HCT116 (cell line): ENCODE data around the gene ANGPT4. TPM values are rescaled to one million over a fixed set of nuclear protein-coding genes. Genes with fewer than 3 reads are reported as not detected.
A peak's percentile ranks its signal among the peaks of the same experiment; 100 is the strongest.

Experiments
- ATAC-seq: fragments of 200-7000 bp; cut with Tn5 transposase; 2 replicates; pipeline ENCODE4 v1.9.1; 2020; ENCODE audit warnings: mild to moderate bottlenecking, moderate library complexity
- BruUV-seq: library from RNA; stranded (reverse); fragments of 400-500 nt; replicated peaks from 2 replicates; lab custom pipeline; 2021; lab: Mats Ljungman, UMichigan
- CTCF ChIA-PET: fragments of 300-600 bp; sonication (Branson Sonifier 250); formaldehyde crosslinking; loops from one replicate; lab custom pipeline; 2021; ENCODE audit warnings: antibody characterized with exemption; lab: Charles Lee
- POLR2A ChIA-PET: fragments of 300-600, 350-600 bp; sonication (Branson Sonifier 250); formaldehyde crosslinking; loops from one replicate; lab custom pipeline; 2021; ENCODE audit warnings: antibody characterized with exemption; lab: Charles Lee
- RAD21 ChIA-PET, 2 experiments: fragments of 300-600 bp; sonication (Branson Sonifier 250); formaldehyde crosslinking; loops; one replicate each; lab custom pipeline; 2023; ENCODE audit warnings: low total read pairs in 2 of 2; ENCODE audit not compliant: uncharacterized antibody in 2 of 2, unreplicated experiment in 2 of 2, low non-redundant PET in 1 of 2; lab: Charles Lee
- DNase-seq: peaks from one replicate; pipeline ENCODE4 v3.0.0-alpha.2; 2010; ENCODE audit warnings: low read depth, low spot score
- H2AFZ ChIP-seq: fragments of 200-600 bp; shearing (Covaris generic), sonication (generic); 2 replicates; pipeline ENCODE4 v1.6.1; 2017; ENCODE audit warnings: low read depth, mixed run types, mixed read lengths, antibody characterized with exemption, low read length; ENCODE audit not compliant: poor library complexity, severe bottlenecking
- H3K27ac ChIP-seq: 2 replicates; pipeline ENCODE4 v1.5.1; 2012; ENCODE audit warnings: low read depth, low read length
- H3K27me3 ChIP-seq: fragments of 200-600 bp; sonication (generic); 2 replicates; pipeline ENCODE4 v1.6.1; 2016; ENCODE audit warnings: mixed run types, low read length, mixed read lengths; ENCODE audit not compliant: insufficient read depth
- H3K36me3 ChIP-seq, 2 experiments: fragments of 200-500 bp in 1 of 2; fragments of 200-600 bp in 1 of 2; sonication (Bioruptor generic) in 1 of 2; sonication (generic) in 1 of 2; 2 replicates each; pipeline versions ENCODE4 v1.5.1 to v1.6.1; 2014 to 2016; ENCODE audit warnings: low read length in 2 of 2, inconsistent platforms in 1 of 2, mixed read lengths in 1 of 2, mixed run types in 1 of 2; ENCODE audit not compliant: insufficient read depth in 2 of 2, control insufficient read depth in 1 of 2
- H3K4me1 ChIP-seq, 2 experiments: fragments of 200-600 bp in 1 of 2; sonication (generic) in 1 of 2; 2 replicates each; pipeline versions ENCODE4 v1.5.1 to v1.6.1; 2012 to 2017; ENCODE audit warnings: low read length in 2 of 2, inconsistent platforms in 1 of 2, mild to moderate bottlenecking in 1 of 2, mixed read lengths in 1 of 2, mixed run types in 1 of 2, moderate library complexity in 1 of 2; ENCODE audit not compliant: insufficient read depth in 2 of 2, control insufficient read depth in 1 of 2
- H3K4me2 ChIP-seq: fragments of 200-600 bp; sonication (generic); 2 replicates; pipeline ENCODE4 v1.6.1; 2017; ENCODE audit warnings: mixed run types, low read length, mixed read lengths
- H3K4me3 ChIP-seq, 2 experiments: fragments of 200-600 bp in 1 of 2; sonication (generic) in 1 of 2; replicated peaks in 1 of 2; 2 replicates each; pipeline ENCODE4 v1.5.1; 2011 to 2016; ENCODE audit warnings: low read length in 2 of 2, control low read depth in 1 of 2, low read depth in 1 of 2, mild to moderate bottlenecking in 1 of 2, mixed read lengths in 1 of 2, mixed run types in 1 of 2
- H3K79me2 ChIP-seq: fragments of 200-600 bp; sonication (generic); 2 replicates; pipeline ENCODE4 v1.6.1; 2017; ENCODE audit warnings: mild to moderate bottlenecking, mixed run types, low read length, moderate library complexity, mixed read lengths; ENCODE audit not compliant: insufficient read depth
- H3K9ac ChIP-seq: fragments of 200-600 bp; sonication (generic); 2 replicates; pipeline ENCODE4 v1.6.1; 2016; ENCODE audit warnings: low read length, mixed read lengths
- H3K9me2 ChIP-seq: fragments of 200-600 bp; sonication (generic), shearing (Covaris generic); 2 replicates; pipeline ENCODE4 v1.6.1; 2017; ENCODE audit warnings: mixed run types, mild to moderate bottlenecking, moderate library complexity; ENCODE audit not compliant: insufficient read depth
- H3K9me3 ChIP-seq, 2 experiments: fragments of 200-500 bp in 1 of 2; fragments of 200-600 bp in 1 of 2; sonication (Bioruptor generic) in 1 of 2; sonication (generic) in 1 of 2; 2 replicates each; pipeline ENCODE4 v1.6.1; 2014 to 2017; ENCODE audit warnings: low read length in 2 of 2, mixed read lengths in 2 of 2, inconsistent platforms in 1 of 2, low read depth in 1 of 2, mild to moderate bottlenecking in 1 of 2, mixed run types in 1 of 2, moderate library complexity in 1 of 2; ENCODE audit not compliant: control insufficient read depth in 1 of 2, insufficient read depth in 1 of 2
- H4K20me1 ChIP-seq: fragments of 200-600 bp; sonication (generic), shearing (Covaris generic); 2 replicates; pipeline ENCODE4 v1.6.1; 2017; ENCODE audit warnings: mixed run types, mild to moderate bottlenecking, moderate library complexity; ENCODE audit not compliant: insufficient read depth
- CEBPB ChIP-seq: IDR thresholded peaks from 2 replicates; pipeline ENCODE4 v1.6.1; 2012; ENCODE audit warnings: low read depth
- EGR1 ChIP-seq: IDR thresholded peaks from 2 replicates; pipeline ENCODE4 v1.6.1; 2012; ENCODE audit warnings: low read depth
- ELF1 ChIP-seq: IDR thresholded peaks from 2 replicates; pipeline ENCODE4 v1.6.1; 2012; ENCODE audit warnings: low read depth, borderline replicate concordance
- EZH2 ChIP-seq: fragments of 200-600 bp; sonication (generic); IDR thresholded peaks from 2 replicates; pipeline ENCODE4 v1.6.1; 2017; ENCODE audit warnings: antibody characterized with exemption, mixed run types
- EZH2phosphoT487 ChIP-seq: fragments of 200-600 bp; IDR thresholded peaks from 2 replicates; pipeline ENCODE4 v1.6.1; 2018; ENCODE audit warnings: antibody characterized with exemption, borderline replicate concordance
- FOSL1 ChIP-seq: IDR thresholded peaks from 2 replicates; pipeline ENCODE4 v1.6.1; 2012; ENCODE audit warnings: low read depth
- MAX ChIP-seq: IDR thresholded peaks from 2 replicates; pipeline ENCODE4 v1.6.1; 2012
- RAD21 ChIP-seq: IDR thresholded peaks from 2 replicates; pipeline ENCODE4 v1.6.1; 2012; ENCODE audit warnings: low read depth, mild to moderate bottlenecking
- SP1 ChIP-seq: IDR thresholded peaks from 2 replicates; pipeline ENCODE4 v1.6.1; 2012; ENCODE audit warnings: low read depth
- SRF ChIP-seq: IDR thresholded peaks from 2 replicates; pipeline ENCODE4 v1.6.1; 2012; ENCODE audit warnings: low read depth
- TCF7L2 ChIP-seq: IDR thresholded peaks from 2 replicates; pipeline ENCODE4 v1.7.0; 2011; ENCODE audit warnings: borderline replicate concordance, inconsistent platforms; ENCODE audit not compliant: insufficient read depth, insufficient read length; ENCODE audit errors: extremely low read depth
- YY1 ChIP-seq: IDR thresholded peaks from 2 replicates; pipeline ENCODE4 v1.6.1; 2011; ENCODE audit warnings: low read length, low read depth, moderate library complexity, mild to moderate bottlenecking; ENCODE audit not compliant: insufficient replicate concordance; ENCODE audit errors: extremely low read depth
- ZFX ChIP-seq: fragments of 450-650 bp; IDR thresholded peaks from 2 replicates; pipeline ENCODE4 v1.6.1; 2017
- intact Hi-C: fragments of 100-400 bp; cut with micrococcal nuclease; formaldehyde crosslinking; loops from 2 replicates; pipeline ENCODE4 v1.10.0; 2022
- total RNA-seq: library from RNA; stranded (reverse); gene quantifications from one replicate; pipeline ENCODE4 v1.2.1, GENCODE V29; 2021; ENCODE audit not compliant: unreplicated experiment
- TF ChIP-seq, protein P1 (sequence below): IDR thresholded peaks from 2 replicates; pipeline ENCODE4 v1.6.1; 2011; ENCODE audit warnings: mild to moderate bottlenecking, low read length, moderate library complexity; ENCODE audit not compliant: insufficient replicate concordance; ENCODE audit errors: extremely low read depth
- TF ChIP-seq, protein P2 (sequence below), 3 experiments: fragments of 200-600 bp in 1 of 3; sonication (generic) in 1 of 3; IDR thresholded peaks in 2 of 3; conservative IDR thresholded peaks in 1 of 3; 2 replicates each; pipeline ENCODE4 v1.5.1; 2012 to 2017; ENCODE audit warnings: low read depth in 2 of 3, low read length in 2 of 3, antibody characterized with exemption in 1 of 3, borderline replicate concordance in 1 of 3, control low read depth in 1 of 3, mild to moderate bottlenecking in 1 of 3, mixed read lengths in 1 of 3, mixed run types in 1 of 3, moderate library complexity in 1 of 3; ENCODE audit not compliant: insufficient read depth in 1 of 3

The ANGPT4 gene
- total RNA-seq, 1 experiment from 2014 or later: not detected

DNA sequence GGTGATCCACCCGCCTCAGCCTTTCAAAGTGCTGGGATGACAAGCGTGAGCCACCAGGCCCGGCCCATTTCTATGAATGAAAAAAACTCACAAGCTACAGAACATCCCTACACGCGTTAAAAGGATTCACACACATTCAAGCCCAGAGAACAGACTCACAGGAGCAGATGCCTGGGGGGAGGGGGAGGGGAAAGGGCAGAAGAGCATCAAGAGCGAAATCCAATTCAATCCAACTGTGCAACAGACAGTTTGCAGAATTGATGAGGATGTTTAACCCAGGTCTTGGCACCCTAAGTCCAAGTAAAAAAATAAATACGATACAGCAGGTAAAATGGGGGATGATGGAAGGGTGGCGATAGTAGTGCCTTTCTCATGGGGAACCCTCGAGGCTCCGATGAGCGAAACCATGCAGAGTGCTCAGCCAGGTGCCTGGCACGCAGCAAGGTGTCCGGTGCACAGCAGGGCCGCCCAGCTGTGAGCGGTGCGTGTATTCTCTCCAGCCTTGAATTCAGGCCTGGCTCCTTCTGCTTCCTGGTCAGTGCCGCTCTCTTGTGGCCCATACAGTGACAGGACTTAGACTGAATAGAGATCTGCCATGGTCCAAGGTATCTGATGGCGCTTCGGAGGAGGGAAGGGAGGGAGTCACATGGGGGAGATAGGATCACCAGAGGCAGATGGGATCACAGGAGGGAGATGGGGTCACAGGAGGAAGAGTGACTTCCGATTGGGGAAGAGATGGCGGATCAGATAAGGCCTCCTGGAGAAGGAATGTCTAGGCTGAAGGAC, 35.4 kb upstream of the ANGPT4 start:
- ChIA-PET POLR2A (no interaction called here), RAD21 (no interaction called here), CTCF (no interaction called here)
- Histone ChIP-seq H3K36me3 (no peaks in the 10 kb centered on the region), H3K27ac (no peak overlapping the region), H3K4me1 (peaks cover 4 to 13% of the 10 kb centered on the region in 2 experiments; a peak in 3 of 4 replicates), H4K20me1 (no peaks in the 10 kb centered on the region), H3K9me2 (no peaks in the 10 kb centered on the region), H2AFZ (no peak overlapping the region), H3K27me3 (no peaks in the 10 kb centered on the region), H3K4me3 (no peak overlapping the region), H3K79me2 (no peaks in the 10 kb centered on the region), H3K9ac (no peak overlapping the region), H3K4me2 (no peak overlapping the region), H3K9me3 (no peaks in the 10 kb centered on the region)
- ATAC-seq (no peak), DNase-seq (no peak)
- intact Hi-C loops: loop anchor here (10.0 kb wide), 1 partner anchor 387 kb away; no protein-coding TSS in a partner anchor
- no TSS peak for BruUV-seq
- no peak for TF ChIP-seq YY1
- peak; percentile 53 for TF ChIP-seq RAD21
- no peak for TF ChIP-seq EGR1
- TF ChIP-seq SP1: no peak
- TF ChIP-seq TCF7L2: no peak
- TF ChIP-seq, protein P1, sequence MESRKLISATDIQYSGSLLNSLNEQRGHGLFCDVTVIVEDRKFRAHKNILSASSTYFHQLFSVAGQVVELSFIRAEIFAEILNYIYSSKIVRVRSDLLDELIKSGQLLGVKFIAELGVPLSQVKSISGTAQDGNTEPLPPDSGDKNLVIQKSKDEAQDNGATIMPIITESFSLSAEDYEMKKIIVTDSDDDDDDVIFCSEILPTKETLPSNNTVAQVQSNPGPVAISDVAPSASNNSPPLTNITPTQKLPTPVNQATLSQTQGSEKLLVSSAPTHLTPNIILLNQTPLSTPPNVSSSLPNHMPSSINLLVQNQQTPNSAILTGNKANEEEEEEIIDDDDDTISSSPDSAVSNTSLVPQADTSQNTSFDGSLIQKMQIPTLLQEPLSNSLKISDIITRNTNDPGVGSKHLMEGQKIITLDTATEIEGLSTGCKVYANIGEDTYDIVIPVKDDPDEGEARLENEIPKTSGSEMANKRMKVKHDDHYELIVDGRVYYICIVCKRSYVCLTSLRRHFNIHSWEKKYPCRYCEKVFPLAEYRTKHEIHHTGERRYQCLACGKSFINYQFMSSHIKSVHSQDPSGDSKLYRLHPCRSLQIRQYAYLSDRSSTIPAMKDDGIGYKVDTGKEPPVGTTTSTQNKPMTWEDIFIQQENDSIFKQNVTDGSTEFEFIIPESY: no peak
- TF ChIP-seq MAX: no peak
- no peak for TF ChIP-seq EZH2phosphoT487
- no peak for TF ChIP-seq EZH2
- no peak for TF ChIP-seq SRF
- no peak for TF ChIP-seq ZFX
- TF ChIP-seq FOSL1: no peak
- TF ChIP-seq ELF1: no peak
- TF ChIP-seq CEBPB: no peak
- TF ChIP-seq, protein P2, sequence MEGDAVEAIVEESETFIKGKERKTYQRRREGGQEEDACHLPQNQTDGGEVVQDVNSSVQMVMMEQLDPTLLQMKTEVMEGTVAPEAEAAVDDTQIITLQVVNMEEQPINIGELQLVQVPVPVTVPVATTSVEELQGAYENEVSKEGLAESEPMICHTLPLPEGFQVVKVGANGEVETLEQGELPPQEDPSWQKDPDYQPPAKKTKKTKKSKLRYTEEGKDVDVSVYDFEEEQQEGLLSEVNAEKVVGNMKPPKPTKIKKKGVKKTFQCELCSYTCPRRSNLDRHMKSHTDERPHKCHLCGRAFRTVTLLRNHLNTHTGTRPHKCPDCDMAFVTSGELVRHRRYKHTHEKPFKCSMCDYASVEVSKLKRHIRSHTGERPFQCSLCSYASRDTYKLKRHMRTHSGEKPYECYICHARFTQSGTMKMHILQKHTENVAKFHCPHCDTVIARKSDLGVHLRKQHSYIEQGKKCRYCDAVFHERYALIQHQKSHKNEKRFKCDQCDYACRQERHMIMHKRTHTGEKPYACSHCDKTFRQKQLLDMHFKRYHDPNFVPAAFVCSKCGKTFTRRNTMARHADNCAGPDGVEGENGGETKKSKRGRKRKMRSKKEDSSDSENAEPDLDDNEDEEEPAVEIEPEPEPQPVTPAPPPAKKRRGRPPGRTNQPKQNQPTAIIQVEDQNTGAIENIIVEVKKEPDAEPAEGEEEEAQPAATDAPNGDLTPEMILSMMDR (IDR thresholded peaks at IDR 0.05 in 2 of 3, conservative IDR thresholded peaks at IDR 0.05 in 1 of 3; ENCODE audit: borderline replicate concordance in 1 of 3, insufficient read depth in 1 of 3, low read depth in 2 of 3, low read length in 2 of 3): 0 out of 6 replicates have a peak, but pooled peaks of 1 of the 3 experiments have one; percentile 38
